Activated CD8-positive, alpha-beta memory T cell treated with anti-CD3 and anti-CD28 coated beads, Interleukin-2, amount 50 U/mL, for 24 hours (primary cell): ENCODE measurements around the gene IST1.
"Not testable (repeated sequence)": the region's sequence is repeated elsewhere in the genome, so short reads cannot be mapped to it uniquely, and the experiment has no call there.

Source experiments
- DNase-seq: peaks from one replicate; pipeline ENCODE4 v3.0.0-alpha.2; 2020; ENCODE audit errors: extremely low read depth

Gene IST1

DNA sequence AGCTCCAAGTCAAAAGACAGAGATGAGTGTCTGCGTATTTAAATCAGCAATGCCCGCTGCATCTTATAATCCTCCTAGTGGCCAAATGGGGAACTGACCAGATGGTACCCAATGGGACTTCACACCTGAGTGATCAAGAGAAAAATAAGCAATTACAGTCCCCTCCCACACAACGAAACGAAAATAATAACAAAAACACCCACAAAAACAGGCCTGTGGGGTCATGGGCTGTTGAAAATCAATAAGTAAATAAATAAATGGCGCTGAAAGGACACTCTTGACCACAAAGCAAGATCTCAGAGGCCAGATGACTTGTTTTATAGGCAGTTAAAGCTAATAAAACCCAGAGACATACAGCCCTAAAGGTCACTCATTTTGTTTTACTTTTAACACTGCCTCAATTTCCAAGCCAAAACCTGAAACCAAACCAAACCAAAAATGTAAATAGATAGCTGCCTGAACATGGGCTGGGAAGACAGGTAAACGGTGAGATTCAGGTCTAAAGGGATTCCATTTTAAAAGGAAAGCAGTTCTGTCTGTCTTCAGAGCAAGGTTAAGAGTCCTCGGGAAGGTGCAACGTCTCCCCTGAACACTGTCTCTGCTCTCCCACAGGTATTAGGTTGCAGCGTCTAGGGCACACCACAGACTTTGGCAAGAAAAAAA, 12.7 kb upstream of the IST1 start:
- peak; percentile 57 for DNase-seq

DNA sequence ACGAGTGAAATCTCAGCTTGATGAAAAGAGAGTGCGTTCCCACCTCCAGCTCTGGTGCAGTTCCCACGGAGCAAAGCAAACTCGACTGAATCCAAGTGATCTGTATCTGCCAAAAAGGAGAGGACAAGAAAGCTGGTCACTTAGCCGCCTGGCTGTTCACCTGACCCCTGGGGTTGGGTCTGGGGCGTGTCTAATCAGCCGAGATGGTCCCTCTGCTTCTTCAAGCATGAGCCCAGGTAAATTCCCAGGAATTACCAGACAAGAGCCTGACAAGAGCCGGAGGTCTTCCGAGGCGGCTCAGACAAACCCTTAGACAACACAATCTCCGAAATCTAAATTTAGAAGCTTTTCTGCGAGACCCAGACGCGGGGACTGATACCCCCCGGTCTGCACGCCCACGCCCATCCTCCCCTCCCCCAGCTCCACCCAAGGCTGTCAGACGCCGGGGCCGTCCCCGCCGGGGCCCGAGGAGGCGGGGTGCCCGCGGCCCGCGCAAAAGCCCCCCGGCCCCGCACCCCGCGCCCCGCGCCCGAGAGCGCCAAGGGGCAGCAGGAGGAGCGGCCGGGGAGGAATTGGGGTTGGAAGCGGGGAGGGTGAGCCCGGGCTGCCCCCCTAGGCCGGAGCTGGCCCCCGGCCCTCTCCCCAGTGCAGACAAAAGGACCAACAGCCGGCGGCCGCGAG, 12.0 kb upstream of the IST1 start:
- DNase-seq: no peak

DNA sequence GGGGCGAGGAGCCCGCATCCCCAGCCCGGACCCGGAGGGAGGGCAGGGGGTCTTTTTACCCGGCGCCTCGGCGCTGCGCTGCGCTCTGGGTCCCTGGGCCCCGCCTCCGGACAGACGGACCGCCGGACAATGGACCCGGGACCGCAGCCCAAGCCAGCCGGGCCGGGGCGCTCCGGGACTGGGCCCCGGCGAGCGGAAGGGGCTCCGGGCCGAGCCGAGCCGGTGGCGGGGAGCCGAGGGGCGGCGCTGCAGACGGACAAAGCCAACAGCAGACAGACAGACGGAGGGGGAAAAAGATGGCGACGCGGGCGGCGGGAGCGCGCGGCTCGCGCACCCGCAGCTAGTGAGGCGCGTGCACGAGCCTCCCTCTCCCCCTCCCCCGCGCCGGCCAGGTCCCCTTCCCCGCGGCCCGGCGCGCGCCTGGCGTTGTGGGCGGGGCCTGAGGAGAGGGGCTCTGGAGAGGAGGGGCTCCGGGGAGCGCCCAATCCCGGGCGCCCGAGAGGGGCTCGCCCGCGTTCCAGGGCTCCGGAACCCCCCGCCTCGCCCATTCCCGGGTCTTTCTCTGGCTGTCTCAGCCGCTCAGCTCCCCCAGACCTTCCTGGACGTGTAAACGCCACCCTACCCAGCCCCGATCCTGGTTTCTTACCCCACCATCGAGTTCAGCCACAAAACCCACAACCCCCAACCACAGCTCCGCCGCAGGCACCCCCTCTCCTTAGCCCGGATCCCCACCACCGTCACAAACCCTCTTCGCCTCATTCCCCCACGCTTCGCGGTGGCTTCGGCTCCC, 11.3 kb upstream of the IST1 start, which contains the start of gene ZNF821:
TSS of gene ZNF821 (minus strand) at position 334 of the 790 bp plus-strand sequence. CDS start 4,236 bp downstream, outside the sequence.
- DNase-seq: no peak

DNA sequence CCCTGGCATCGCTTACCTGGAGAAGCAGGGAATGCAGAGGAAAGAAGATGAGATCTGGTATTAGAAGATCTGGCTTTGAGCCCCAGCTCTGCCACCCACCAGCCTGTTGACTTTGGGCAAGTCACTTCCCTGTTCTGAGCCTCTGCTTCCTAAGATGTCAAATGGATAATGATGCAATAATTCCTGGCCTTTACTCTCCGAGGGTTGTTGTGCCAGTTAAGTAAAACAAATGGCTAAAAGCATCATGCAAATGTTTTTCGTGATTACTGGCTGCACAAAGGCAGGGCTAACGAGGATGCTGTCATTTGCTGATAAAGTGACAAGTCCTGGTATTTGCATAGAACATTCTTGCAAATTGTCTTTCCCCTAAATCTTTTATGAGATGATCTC, 10.1 kb upstream of the IST1 start:
- no peak for DNase-seq

DNA sequence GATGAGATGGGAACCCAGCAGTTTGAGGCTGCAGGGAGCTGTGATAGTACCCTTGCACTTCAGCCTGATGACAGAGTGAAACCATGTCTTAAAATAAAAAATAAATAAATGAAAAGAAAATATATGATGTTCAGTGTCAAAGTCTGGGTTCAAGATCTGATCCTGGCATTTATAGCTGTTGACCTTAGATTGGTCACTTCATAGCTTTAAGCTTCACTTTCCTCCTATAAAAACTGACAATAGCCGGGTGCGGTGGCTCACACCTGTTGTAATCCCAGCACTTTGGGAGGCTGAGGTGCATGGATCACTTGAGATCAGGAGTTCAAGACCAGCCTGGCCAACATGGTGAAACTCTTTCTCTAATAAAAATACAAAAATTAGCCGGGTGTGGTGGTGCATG, 6.2 kb upstream of the IST1 start:
- DNase-seq: no peak

DNA sequence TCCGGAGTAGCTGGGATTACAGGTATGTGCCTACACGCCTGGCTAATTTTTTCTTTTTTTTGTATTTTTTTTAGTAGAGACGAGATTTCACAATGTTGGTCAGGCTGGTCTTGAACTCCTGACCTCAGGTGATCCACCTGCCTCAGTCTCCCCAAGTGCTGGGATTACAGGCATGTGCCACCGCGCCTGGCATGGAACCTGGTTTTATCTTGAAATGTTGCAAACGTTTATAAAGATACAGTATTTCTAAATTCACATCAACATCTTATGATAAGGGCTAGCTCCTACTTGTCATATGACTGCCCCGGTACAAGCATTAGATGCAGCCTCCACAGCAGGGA, 1.5 kb upstream of the IST1 start:
- DNase-seq: no peak

DNA sequence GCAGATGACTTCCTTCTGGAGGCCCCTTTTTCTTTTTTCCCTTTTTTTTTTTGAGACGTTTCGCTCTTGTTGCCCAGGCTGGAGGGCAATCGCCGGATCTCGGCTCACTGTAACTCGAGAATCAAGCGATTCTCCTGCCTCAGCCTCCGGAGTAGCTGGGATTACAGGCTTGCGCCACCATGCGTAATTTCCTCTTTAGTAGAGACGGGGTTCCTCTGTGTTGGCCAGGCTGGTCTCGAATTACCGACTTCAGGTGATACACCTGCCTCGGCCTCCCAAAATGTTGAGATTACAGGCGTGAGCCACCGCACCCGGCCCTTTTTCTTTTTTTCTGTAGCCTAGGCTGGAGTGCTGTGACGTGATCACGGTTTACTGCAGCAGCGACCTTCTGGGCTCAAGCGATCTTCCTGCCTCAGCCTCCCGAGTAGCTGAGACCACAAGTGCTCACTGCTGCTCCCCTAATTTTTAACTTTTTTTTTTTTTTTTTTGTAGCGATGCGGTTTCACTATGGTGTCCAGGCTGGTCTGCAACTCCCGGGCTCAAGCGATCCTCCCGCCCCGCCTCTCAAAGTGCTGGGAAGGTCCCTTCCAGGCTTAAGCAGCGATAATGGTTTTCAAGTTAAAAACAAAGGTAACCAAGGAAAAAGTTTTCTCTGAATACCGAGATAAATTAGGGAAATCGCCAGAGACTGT, 956 bp upstream of the IST1 start:
- no peak for DNase-seq

DNA sequence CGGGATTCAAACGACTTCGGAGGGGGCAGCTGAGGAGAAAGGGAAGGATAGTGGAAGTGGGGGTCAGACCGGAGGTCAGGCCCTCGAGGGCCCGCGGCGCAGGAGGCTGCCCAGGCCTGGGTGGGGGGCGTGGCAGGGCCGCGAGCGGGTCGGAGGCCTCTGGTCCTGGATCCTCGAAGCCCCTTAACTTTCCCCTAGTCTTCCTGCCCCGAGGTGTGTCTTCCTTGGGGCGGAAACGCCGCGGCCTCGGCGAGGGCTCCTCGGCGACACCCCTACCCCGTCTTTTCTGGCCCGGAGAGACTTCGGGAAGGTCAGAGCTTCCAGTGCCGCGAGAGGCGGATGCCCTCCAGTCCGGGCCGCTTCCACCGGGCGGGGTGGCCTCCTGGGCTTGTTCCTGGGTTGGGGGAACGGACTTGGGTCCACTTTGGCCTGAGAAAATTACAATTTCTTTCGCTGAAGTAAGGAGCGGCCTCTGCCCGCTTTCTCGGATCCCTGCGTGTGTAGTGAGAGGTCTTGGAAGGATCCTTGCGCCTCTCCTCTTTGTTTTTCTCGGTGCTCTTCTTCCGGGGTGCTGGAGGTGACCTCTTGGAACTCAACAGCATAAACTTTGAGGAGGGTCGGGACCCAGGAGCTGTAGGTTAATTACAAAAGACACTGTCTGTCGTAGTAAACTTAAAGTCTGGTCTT, 491 bp downstream of the IST1 start:
- DNase-seq: no peak

DNA sequence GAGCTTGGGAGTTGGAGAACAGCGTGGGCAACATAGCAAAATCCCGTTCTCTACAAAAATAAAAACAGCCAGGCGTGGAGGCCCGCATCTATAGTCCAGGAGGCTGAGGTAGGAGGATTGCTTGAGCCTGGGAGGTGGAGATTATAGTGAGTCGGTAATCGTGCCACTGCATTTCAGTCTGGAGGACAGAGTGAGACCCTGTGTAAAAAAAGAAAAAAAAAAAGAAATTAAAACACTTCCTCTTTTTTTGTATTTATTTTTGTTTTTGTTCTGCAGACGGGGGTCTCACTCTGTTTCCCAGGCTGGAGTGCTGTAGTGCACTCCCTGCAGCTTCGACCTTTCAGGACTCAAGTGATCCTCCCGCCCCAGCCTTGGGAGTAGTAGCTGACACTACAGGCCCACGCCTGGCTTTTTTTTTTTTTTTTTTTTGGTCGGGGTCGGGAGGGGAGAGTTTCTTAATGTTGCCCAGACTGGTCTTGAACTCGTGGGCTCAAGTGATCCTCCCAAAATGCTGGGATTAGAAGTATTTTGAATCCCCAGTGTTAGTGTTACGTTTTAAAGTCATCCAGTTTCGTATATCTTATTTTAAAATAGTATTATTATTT, 1.5 kb downstream of the IST1 start:
- DNase-seq: no peak

DNA sequence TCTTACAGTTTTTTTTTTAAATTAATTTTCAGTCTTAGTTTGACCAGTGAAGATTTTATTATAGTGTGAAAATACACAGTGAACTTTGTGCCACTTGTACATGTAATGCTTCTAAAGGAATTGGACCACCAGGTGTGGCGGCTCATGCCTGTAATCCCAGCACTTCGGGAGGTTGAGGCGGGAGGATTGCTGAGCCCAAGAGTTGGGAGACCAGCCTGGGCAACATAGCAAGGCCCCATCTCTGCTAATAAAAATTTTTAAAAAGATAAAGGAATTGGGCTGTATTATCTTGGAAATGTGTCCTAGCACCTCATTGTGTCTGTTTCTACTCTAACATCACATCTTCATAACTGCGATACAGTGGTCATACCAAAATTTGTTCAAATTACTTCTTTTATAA, 3.8 kb downstream of the IST1 start:
- DNase-seq: no peak

DNA sequence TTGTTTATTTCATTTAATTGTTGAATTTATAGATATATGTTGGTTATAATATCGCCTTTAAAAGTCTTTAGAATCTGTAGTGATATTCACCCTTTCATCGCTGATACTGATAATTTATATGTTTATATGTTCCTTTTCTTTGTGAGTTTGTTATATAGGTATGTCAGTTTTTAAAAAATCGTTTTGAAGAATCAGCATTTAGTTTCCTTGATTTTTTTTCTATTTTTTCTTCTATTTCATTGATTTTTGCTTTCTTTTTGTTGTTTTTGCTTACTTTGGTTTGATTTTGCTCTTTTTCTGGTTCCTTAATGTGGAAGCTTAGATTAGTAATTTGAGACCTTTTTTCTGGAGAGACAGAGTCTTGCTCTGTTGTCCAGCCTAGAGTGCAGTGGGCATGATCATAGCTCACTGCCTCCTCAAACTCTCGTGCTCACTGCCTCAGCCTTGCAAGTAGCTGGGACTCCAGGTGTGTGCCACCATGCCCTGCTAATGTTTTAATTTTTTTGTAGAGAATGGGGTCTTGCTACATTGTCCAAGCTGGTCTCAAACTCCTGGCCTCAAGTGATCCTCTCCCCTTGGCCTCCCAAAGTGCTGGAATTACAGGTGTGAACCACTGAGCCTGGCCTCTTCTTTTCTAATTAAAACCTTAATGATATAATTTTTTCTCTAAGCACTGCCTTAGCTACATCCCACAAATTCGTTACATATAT, 7.5 kb downstream of the IST1 start:
- no peak for DNase-seq

DNA sequence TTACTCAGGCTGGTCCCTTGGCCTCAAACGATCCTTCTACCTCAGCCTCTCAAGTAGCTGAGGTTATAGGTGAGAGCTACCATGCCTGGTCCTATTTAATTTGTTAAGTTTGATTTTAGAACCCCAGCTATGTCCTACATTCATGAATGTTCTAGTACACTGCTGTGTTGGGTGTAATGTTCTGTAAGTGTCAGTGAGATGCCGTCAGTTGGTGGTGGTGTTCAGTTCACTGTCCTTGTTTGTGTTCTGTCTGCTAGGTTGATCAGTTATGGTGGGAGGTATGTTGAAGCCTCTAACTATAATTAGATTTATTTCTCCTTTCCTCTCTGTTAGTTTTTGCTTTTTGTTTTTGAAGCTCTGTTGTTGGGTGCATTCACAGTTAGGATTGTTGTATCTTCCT, 8.3 kb downstream of the IST1 start:
- DNase-seq: no peak

DNA sequence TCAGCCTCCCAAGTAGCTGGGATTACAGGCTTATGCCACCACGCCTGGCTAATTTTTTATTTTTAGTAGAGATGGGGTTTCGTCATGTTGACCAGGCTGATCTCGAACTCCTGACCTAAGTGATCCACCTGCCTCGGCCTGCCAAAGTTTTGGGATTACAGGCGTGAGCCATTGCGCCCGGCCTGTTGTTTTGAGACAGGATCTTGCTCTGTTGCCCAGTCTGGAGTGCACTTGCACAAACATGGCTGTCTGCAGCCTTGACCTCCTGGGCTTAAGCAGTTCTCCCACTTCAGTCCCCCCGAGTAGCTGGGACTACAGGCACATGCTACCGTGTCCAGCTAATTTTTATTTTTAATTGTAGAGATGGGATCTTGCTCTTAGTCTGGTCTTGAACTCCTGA, 8.9 kb downstream of the IST1 start:
- DNase-seq: no peak

DNA sequence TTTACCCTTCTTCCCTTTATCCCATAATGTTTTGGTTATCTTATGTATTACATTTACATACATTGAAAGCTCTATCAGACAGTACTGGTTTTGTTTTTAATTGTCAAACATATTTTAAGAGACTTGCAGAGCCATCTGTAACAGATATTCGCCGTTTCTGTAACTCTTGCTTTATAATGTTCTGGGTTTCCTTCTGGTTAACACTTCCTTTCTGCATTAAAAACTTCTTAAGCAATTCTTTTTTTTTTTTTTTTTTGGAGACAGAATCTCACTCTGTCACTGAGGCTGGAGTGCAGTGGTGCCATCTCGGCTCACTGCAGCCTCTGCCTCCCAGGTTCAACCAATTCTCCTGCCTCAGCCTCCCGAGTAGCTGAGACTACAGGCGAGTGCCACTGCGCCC, 10.4 kb downstream of the IST1 start:
- DNase-seq: not testable (repeated sequence)

DNA sequence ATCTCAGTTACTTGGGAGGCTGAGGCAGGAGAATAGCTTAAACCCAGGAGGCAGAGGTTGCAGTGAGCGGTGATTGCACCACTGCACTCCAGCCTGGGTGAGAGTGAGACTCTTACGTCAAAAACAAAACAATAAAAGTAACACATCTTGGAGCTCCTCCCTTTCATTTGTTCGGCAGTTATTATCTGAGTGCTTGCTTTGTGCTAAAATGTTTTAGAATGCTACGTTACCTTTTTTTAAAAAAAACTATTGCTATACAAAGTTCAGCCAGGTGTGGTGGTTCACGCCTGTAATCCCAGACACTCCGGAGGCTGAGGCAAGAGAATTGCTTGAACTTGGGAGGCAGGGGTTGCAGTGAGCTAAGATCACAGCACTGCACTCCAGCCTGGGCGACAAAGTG, 15.8 kb downstream of the IST1 start:
- no peak for DNase-seq

DNA sequence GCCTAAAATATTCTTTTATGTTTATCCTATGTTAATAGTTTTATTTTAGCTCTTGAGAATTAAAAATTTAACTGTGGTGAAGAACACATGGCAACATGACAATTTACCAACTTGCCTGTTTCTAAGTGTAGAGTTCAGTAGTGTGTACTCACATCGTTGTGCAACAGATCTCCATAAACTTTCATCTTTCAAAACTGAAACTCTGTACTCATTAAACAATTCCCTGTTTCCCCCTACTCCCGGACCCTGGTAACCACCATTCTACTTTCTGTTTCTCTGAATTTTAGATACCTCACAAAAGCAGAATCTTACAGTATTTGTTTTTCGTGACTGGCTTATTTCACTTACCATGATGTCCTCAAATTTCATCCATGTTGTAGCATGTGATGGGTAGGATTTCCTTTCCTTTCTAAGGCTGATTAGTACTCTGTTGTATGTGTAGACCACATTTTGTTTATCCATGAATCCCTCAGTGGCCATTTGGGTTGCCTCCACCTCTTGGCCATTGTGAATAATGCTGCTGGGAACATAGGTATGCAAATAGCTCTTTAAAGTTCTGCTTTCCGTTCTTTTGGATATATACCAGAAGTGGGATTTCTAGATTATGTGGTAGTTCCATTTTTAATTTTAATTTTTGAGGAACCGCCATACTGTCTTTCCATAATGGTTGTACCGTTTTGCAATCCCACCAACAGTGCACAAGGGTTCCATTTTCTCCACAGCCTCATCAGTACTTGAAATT, 17.4 kb downstream of the IST1 start:
- DNase-seq: no peak

DNA sequence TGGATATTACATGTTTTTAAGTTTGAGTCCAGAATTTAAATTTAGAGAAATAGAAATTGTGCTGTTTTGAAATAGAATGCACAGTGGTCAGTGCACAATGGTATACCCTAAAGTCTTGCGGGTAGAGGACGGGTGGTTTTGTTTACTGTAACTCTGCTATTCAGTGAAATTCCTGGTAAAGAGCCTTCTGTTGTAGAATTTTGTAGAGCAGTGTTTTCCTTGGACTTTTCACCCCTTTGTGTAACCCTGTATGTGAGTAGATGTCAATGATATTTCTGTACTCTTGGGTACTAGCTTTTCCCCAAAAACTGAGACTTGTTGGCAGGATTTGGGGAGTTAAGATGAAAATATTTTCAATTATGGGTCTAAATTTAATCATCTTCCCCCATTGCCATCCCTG, 19.5 kb downstream of the IST1 start:
- DNase-seq: no peak

DNA sequence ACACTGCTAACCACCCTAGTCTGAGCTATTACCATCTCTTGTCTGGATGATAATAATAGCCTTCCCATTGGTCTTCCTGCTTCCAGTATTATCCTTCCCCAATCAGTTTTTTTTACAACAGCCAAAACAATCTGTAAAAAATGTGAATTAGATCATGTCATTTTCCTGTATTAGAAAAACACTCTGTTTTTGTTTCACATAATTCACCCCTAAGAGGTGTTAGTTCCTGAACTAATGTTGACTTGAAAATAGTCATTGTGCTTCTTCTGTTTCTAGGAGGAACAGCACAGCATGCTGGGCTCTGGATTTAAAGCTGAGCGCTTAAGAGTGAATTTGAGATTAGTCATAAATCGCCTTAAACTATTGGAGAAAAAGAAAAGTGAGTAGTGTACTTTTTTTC, 20.0 kb downstream of the IST1 start:
- no peak for DNase-seq

DNA sequence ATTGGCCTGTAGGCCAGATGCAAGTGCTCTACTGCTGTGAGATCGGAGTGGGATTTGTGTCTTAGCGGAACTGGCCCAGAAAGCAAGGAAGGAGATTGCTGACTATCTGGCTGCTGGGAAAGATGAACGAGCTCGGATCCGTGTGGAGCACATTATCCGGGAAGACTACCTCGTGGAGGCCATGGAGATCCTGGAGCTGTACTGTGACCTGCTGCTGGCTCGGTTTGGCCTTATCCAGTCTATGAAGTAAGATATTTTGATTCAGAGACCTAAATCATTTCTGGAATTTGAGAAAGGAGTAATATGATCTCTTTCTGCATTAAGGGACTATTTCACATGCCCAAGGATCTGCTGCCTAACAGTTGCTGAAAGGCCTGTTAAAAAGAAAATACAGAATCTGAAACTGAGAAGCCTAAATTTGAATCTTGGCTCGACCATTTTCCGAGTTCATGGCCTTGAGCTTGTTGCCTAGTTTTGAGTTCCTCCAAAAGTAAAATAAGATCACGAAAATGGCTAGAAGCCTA, 21.1 kb downstream of the IST1 start:
- no peak for DNase-seq

DNA sequence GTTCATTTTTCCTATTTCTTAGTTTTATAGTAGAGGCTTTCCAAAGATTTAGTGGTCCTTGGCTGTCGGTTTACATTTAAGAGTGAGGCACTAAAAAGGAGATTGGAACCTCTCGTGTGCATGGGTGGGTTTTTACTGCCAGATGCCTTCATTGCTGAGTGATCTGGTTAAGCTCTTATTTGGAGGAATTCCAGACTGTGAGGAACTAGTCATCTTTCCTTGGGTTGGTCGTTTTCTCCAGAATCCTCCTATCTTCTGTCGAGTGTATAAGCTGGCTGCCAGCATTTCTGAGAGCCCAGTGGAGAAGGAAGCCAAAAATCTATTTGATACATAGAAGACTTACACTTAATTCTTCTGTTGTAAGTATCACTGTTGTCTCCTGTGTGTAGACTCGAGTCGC, 22.6 kb downstream of the IST1 start:
- DNase-seq: no peak
